SK-N-SH (cell line): Measurements from ENCODE around the gene PRL. TPM values are rescaled to one million over a fixed set of nuclear protein-coding genes. Genes with fewer than 3 reads are reported as not detected.

Experiments used
- CTCF ChIA-PET: fragments of 300-600, 350-600 bp; formaldehyde crosslinking; extraction: SDS; loops from one replicate; lab custom pipeline; 2021; lab: Yijun Ruan, JAX
- POLR2A ChIA-PET: fragments of 350-600 bp; sonication (Branson Sonifier 250); formaldehyde crosslinking; extraction: SDS; loops from one replicate; lab custom pipeline; 2020; ENCODE audit warnings: antibody characterized with exemption, inconsistent platforms; lab: Yijun Ruan, JAX
- DNase-seq: peaks from one replicate; pipeline ENCODE4 v3.0.0; 2012
- H2AFZ ChIP-seq: fragments of 200-600 bp; sonication (generic); 2 replicates; pipeline ENCODE4 v1.8.1; 2016; ENCODE audit warnings: antibody characterized with exemption, mild to moderate bottlenecking, low read depth
- H3F3A ChIP-seq: fragments of 200-600 bp; sonication (generic); replicated peaks from 2 replicates; pipeline ENCODE3; 2016; ENCODE audit warnings: antibody characterized with exemption, mild to moderate bottlenecking; ENCODE audit not compliant: insufficient read depth
- H3K27ac ChIP-seq, 2 experiments: fragments of 200-500 bp in 1 of 2; fragments of 200-600 bp in 1 of 2; sonication (Bioruptor generic) in 1 of 2; sonication (generic), shearing (Covaris generic) in 1 of 2; 2 replicates each; pipeline versions ENCODE4 v1.5.1 to v1.6.1; 2014 to 2016; ENCODE audit warnings: low read depth in 2 of 2, inconsistent platforms in 1 of 2, low read length in 1 of 2, mild to moderate bottlenecking in 1 of 2, mixed read lengths in 1 of 2
- H3K27me3 ChIP-seq: fragments of 200-600 bp; sonication (generic), shearing (Covaris generic); 2 replicates; pipeline ENCODE4 v1.6.1; 2016; ENCODE audit warnings: mixed run types; ENCODE audit not compliant: insufficient read depth
- H3K36me3 ChIP-seq, 2 experiments: fragments of 200-500 bp in 1 of 2; fragments of 200-600 bp in 1 of 2; sonication (Bioruptor generic) in 1 of 2; sonication (generic) in 1 of 2; replicated peaks in 1 of 2; 2 replicates each; pipeline versions ENCODE3 to v1.5.1; 2014 to 2016; ENCODE audit warnings: low read length in 1 of 2, mild to moderate bottlenecking in 1 of 2; ENCODE audit not compliant: insufficient read depth in 2 of 2, control insufficient read depth in 1 of 2
- H3K4me1 ChIP-seq, 2 experiments: fragments of 200-500 bp in 1 of 2; fragments of 200-600 bp in 1 of 2; sonication (Bioruptor generic) in 1 of 2; sonication (generic), shearing (Covaris generic) in 1 of 2; 2 replicates each; pipeline versions ENCODE4 v1.5.1 to v1.6.1; 2014 to 2016; ENCODE audit warnings: low read depth in 1 of 2, low read length in 1 of 2, mixed run types in 1 of 2; ENCODE audit not compliant: insufficient read depth in 2 of 2, control insufficient read depth in 1 of 2
- H3K4me2 ChIP-seq: fragments of 200-600 bp; sonication (generic), shearing (Covaris generic); 2 replicates; pipeline ENCODE4 v1.6.1; 2017; ENCODE audit warnings: mixed run types
- H3K4me3 ChIP-seq, 2 experiments: fragments of 200-500 bp in 1 of 2; fragments of 200-600 bp in 1 of 2; sonication (Bioruptor generic) in 1 of 2; sonication (generic), shearing (Covaris generic) in 1 of 2; 2 replicates each; pipeline versions ENCODE4 v1.5.1 to v1.8.1; 2014 to 2016; ENCODE audit warnings: low read depth in 2 of 2, inconsistent platforms in 1 of 2, low read length in 1 of 2, mild to moderate bottlenecking in 1 of 2, mixed read lengths in 1 of 2, moderate library complexity in 1 of 2
- H3K79me2 ChIP-seq: fragments of 200-600 bp; sonication (generic); 2 replicates; pipeline ENCODE4 v1.8.1; 2017; ENCODE audit warnings: mild to moderate bottlenecking; ENCODE audit not compliant: insufficient read depth
- H3K9ac ChIP-seq: fragments of 200-600 bp; sonication (generic); 2 replicates; pipeline ENCODE4 v1.6.1; 2017; ENCODE audit warnings: mixed run types
- H3K9me2 ChIP-seq: fragments of 200-600 bp; sonication (generic); 2 replicates; pipeline ENCODE4 v1.6.1; 2017; ENCODE audit warnings: mixed run types
- H3K9me3 ChIP-seq: fragments of 200-600 bp; sonication (generic); 2 replicates; pipeline ENCODE4 v1.6.1; 2017; ENCODE audit warnings: mixed run types, mild to moderate bottlenecking, moderate library complexity
- H4K20me1 ChIP-seq: fragments of 200-600 bp; sonication (generic); 2 replicates; pipeline ENCODE4 v1.6.1; 2017; ENCODE audit warnings: mild to moderate bottlenecking, mixed run types; ENCODE audit not compliant: insufficient read depth
- CHD2 ChIP-seq: fragments of 150-350 bp; IDR thresholded peaks from 2 replicates; pipeline ENCODE4 v1.6.1; 2018; ENCODE audit warnings: low read length; ENCODE audit not compliant: partially characterized antibody
- ELF1 ChIP-seq: IDR thresholded peaks from 2 replicates; pipeline ENCODE4 v1.4.0; 2012
- FOSL2 ChIP-seq: IDR thresholded peaks from 2 replicates; pipeline ENCODE4 v1.4.0; 2012; ENCODE audit warnings: low read depth, mild to moderate bottlenecking, moderate library complexity, borderline replicate concordance
- FOXJ3 ChIP-seq: sonication (generic); formaldehyde crosslinking; IDR thresholded peaks from 2 replicates; pipeline ENCODE4 v1.5.1; 2020; ENCODE audit warnings: mild to moderate bottlenecking, missing genetic modification reagents
- GABPA ChIP-seq: IDR thresholded peaks from 2 replicates; pipeline ENCODE4 v1.4.0; 2012; ENCODE audit warnings: low read depth, mild to moderate bottlenecking
- JUND ChIP-seq: IDR thresholded peaks from 2 replicates; pipeline ENCODE4 v1.4.0; 2012
- MEF2A ChIP-seq: IDR thresholded peaks from 2 replicates; pipeline ENCODE4 v1.4.0; 2012; ENCODE audit warnings: low read depth, borderline replicate concordance
- MXI1 ChIP-seq: IDR thresholded peaks from 2 replicates; pipeline ENCODE4 v1.6.1; 2012; ENCODE audit warnings: mild to moderate bottlenecking, low read depth, low read length, improper control_type of control experiment
- NFIC ChIP-seq: IDR thresholded peaks from 2 replicates; pipeline ENCODE4 v1.4.0; 2012; ENCODE audit warnings: borderline replicate concordance
- NRF1 ChIP-seq: IDR thresholded peaks from 2 replicates; pipeline ENCODE4 v1.6.1; 2012; ENCODE audit warnings: low read depth, mild to moderate bottlenecking, low read length
- PBX3 ChIP-seq: IDR thresholded peaks from 2 replicates; pipeline ENCODE4; 2012
- RCOR1 ChIP-seq: fragments of 150-350 bp; IDR thresholded peaks from 2 replicates; pipeline ENCODE4 v1.6.1; 2017; ENCODE audit warnings: antibody characterized with exemption, low read length
- RXRA ChIP-seq: IDR thresholded peaks from 2 replicates; pipeline ENCODE4 v1.4.0; 2012; ENCODE audit warnings: low read depth, mild to moderate bottlenecking, borderline replicate concordance
- SMC3 ChIP-seq: IDR thresholded peaks from 2 replicates; pipeline ENCODE4 v1.6.1; 2012; ENCODE audit warnings: low read depth, low read length, improper control_type of control experiment
- USF1 ChIP-seq: IDR thresholded peaks from 2 replicates; pipeline ENCODE4 v1.4.0; 2012; ENCODE audit warnings: low read depth, borderline replicate concordance
- USF2 ChIP-seq: fragments of 150-350 bp; IDR thresholded peaks from 2 replicates; pipeline ENCODE4 v1.6.1; 2017; ENCODE audit warnings: antibody characterized with exemption, low read length, low read depth, borderline replicate concordance
- WGBS: methylation state at CpG from one replicate; pipeline ENCODE4 v1.1.6; 2017; ENCODE audit warnings: low lambda C conversion rate; 5-methylcytosine and 5-hydroxymethylcytosine counted together
- polyA plus RNA-seq, 3 experiments: library from polyadenylated mRNA; depleted of rRNA; stranded (reverse); fragments of >200 nt; gene quantifications; 2 replicates each; pipeline ENCODE4 v1.2.3, GENCODE V29; 2012
- TF ChIP-seq, protein P1 (sequence below): IDR thresholded peaks from 2 replicates; pipeline ENCODE4 v1.6.1; 2012; ENCODE audit warnings: mild to moderate bottlenecking, low read depth, low read length, moderate library complexity
- TF ChIP-seq, protein P2 (sequence below): fragments of 150-350 bp; IDR thresholded peaks from 2 replicates; pipeline ENCODE4 v1.6.1; 2016; ENCODE audit warnings: mild to moderate bottlenecking, low read depth, low read length

PRL gene
- polyA plus RNA-seq, 1 of the 3 experiments (the other 2 are of a cell fraction) = not detected

DNA sequence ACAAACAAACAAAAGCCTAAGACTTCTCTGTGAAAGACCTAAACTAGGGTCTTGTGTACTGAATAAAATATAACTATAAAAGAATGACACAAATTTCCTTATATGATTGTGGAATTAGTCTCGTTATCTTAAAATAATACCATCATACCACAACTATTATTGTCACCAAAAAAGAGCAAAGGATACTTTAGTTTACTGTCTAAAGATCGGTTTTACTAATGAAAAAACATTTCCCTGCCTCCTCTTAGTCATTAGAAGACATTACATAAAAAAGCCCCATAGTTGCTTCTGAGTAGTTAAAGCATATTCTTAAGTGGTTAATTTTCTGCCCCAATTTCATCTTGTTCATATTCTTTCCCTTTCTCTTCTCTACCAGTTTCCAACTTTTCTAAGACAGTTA, 33.1 kb downstream of the PRL start (continued):
- TF ChIP-seq CHD2 = no peak
- no peak for TF ChIP-seq MEF2A
- TF ChIP-seq, protein P1, sequence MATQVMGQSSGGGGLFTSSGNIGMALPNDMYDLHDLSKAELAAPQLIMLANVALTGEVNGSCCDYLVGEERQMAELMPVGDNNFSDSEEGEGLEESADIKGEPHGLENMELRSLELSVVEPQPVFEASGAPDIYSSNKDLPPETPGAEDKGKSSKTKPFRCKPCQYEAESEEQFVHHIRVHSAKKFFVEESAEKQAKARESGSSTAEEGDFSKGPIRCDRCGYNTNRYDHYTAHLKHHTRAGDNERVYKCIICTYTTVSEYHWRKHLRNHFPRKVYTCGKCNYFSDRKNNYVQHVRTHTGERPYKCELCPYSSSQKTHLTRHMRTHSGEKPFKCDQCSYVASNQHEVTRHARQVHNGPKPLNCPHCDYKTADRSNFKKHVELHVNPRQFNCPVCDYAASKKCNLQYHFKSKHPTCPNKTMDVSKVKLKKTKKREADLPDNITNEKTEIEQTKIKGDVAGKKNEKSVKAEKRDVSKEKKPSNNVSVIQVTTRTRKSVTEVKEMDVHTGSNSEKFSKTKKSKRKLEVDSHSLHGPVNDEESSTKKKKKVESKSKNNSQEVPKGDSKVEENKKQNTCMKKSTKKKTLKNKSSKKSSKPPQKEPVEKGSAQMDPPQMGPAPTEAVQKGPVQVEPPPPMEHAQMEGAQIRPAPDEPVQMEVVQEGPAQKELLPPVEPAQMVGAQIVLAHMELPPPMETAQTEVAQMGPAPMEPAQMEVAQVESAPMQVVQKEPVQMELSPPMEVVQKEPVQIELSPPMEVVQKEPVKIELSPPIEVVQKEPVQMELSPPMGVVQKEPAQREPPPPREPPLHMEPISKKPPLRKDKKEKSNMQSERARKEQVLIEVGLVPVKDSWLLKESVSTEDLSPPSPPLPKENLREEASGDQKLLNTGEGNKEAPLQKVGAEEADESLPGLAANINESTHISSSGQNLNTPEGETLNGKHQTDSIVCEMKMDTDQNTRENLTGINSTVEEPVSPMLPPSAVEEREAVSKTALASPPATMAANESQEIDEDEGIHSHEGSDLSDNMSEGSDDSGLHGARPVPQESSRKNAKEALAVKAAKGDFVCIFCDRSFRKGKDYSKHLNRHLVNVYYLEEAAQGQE = no peak
- TF ChIP-seq NFIC = no peak
- no peak for TF ChIP-seq SMC3
- TF ChIP-seq, protein P2, sequence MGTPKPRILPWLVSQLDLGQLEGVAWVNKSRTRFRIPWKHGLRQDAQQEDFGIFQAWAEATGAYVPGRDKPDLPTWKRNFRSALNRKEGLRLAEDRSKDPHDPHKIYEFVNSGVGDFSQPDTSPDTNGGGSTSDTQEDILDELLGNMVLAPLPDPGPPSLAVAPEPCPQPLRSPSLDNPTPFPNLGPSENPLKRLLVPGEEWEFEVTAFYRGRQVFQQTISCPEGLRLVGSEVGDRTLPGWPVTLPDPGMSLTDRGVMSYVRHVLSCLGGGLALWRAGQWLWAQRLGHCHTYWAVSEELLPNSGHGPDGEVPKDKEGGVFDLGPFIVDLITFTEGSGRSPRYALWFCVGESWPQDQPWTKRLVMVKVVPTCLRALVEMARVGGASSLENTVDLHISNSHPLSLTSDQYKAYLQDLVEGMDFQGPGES = no peak
- no peak for TF ChIP-seq MXI1
- no peak for TF ChIP-seq PBX3
- no peak for TF ChIP-seq USF1

DNA sequence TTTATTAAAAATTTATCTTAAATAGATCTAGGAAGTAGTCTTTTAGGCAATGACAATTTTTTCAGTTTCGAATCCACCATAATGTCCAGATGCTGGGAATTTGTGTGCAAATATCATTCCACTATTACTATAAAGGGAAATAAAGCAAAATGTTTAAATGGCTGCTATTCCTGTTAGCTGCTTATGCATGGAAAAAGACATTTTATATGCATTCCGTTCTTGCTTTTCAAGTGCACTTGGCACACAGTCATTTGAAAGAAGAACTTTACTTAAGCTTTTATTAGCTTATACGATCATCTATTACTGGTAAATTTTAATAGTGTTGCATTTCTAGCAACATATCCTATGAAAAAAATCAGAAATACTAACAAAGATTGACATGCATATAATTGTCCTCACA, 42.0 kb downstream of the PRL start:
- CTCF ChIA-PET = interaction anchor here (1.2 to 1.4 kb wide), 2 partner anchors 10 to 40 kb away, joined by 3 to 4 read pairs; no protein-coding TSS in a partner anchor
- H3K36me3 ChIP-seq = no peaks in the 10 kb centered on the region
- H3K9me2 ChIP-seq = no peaks in the 10 kb centered on the region

More for the DNA sequence above, 42.0 kb downstream of the PRL start:
- Histone ChIP-seq H3F3A (peaks cover 18% of the 10 kb centered on the region), H3K4me3 (no peak overlapping the region), H3K79me2 (no peaks in the 10 kb centered on the region), H3K27ac (no peak overlapping the region), H3K27me3 (no peaks in the 10 kb centered on the region), H3K9me3 (no peaks in the 10 kb centered on the region), H3K4me2 (no peak overlapping the region), H4K20me1 (no peaks in the 10 kb centered on the region), H3K4me1 (peaks cover 3 to 13% of the 10 kb centered on the region in 2 experiments; a peak in 3 of 4 replicates), H2AFZ (no peak overlapping the region), H3K9ac (no peak overlapping the region)
- DNase-seq = no peak
- no peak for TF ChIP-seq ELF1
- TF ChIP-seq FOSL2 = no peak
- no peak for TF ChIP-seq NRF1
- TF ChIP-seq USF2 = no peak
- TF ChIP-seq, protein P1 = no peak
- TF ChIP-seq MXI1 = no peak
- TF ChIP-seq RCOR1 = no peak
- no peak for TF ChIP-seq SMC3
- TF ChIP-seq FOXJ3 = no peak
- no peak for TF ChIP-seq NFIC
- no peak for TF ChIP-seq GABPA
- TF ChIP-seq, protein P2 = no peak
- no peak for TF ChIP-seq JUND
- no peak for TF ChIP-seq RXRA
- 80% methylated on average over 3 of the region's 3 CpGs for WGBS
- POLR2A ChIA-PET = no interaction called here
